HepG2 (cell line): ENCODE results near the gene PCBP1. TPM values are rescaled to one million over a fixed set of nuclear protein-coding genes. Genes with fewer than 3 reads are reported as not detected.

Experiments
- ATF1 ChIP-seq: IDR thresholded peaks from 2 replicates; pipeline ENCODE4 v1.6.1; 2016; ENCODE audit warnings: mild to moderate bottlenecking, control low read depth
- BORCS8-MEF2B ChIP-seq: sonication (generic); formaldehyde crosslinking; IDR thresholded peaks from 2 replicates; pipeline ENCODE4 v1.8.0; 2022; ENCODE audit warnings: mild to moderate bottlenecking, missing genetic modification reagents
- FLYWCH1 ChIP-seq: sonication (generic); formaldehyde crosslinking; IDR thresholded peaks from 2 replicates; pipeline ENCODE4 v1.8.1; 2023; ENCODE audit warnings: mild to moderate bottlenecking, missing genetic modification reagents
- GFI1 ChIP-seq: sonication (generic); formaldehyde crosslinking; IDR thresholded peaks from 2 replicates; pipeline ENCODE4 v1.5.0; 2020; ENCODE audit warnings: missing genetic modification reagents, mild to moderate bottlenecking, borderline replicate concordance
- HCFC1 ChIP-seq: fragments of 150-350 bp; IDR thresholded peaks from 2 replicates; pipeline ENCODE4 v1.6.1; 2014; ENCODE audit warnings: low read depth, low read length
- KDM1A ChIP-seq: IDR thresholded peaks from 2 replicates; pipeline ENCODE4 v1.6.1; 2016; ENCODE audit warnings: missing compliant biosample characterization
- MEF2D ChIP-seq: sonication (generic); formaldehyde crosslinking; IDR thresholded peaks from 2 replicates; pipeline ENCODE4 v1.5.1; 2020; ENCODE audit warnings: mild to moderate bottlenecking, missing genetic modification reagents
- NR2F1 ChIP-seq, 2 experiments: fragments of 450-650 bp in 1 of 2; formaldehyde crosslinking in 1 of 2; IDR thresholded peaks; 2 replicates each; pipeline versions ENCODE4 v1.5.0 to v1.6.1; 2016 to 2020; ENCODE audit warnings: mild to moderate bottlenecking in 1 of 2, missing compliant biosample characterization in 1 of 2, missing genetic modification reagents in 1 of 2, moderate library complexity in 1 of 2
- SIN3A ChIP-seq: IDR thresholded peaks from 2 replicates; pipeline ENCODE4 v1.6.1; 2011; ENCODE audit warnings: low read depth, mild to moderate bottlenecking, control low read depth, low read length, borderline replicate concordance
- SRSF9 ChIP-seq: fragments of 200-400 bp; formaldehyde crosslinking; IDR thresholded peaks from 2 replicates; pipeline ENCODE4 v1.6.1; 2018; ENCODE audit warnings: borderline replicate concordance, mild to moderate bottlenecking, low read depth, low read length; ENCODE audit not compliant: insufficient read depth, poor library complexity, severe bottlenecking
- ZNF17 ChIP-seq: sonication (generic); formaldehyde crosslinking; IDR thresholded peaks from 2 replicates; pipeline ENCODE4 v1.5.0; 2020; ENCODE audit warnings: mild to moderate bottlenecking, missing genetic modification reagents
- ZNF337 ChIP-seq: sonication (generic); formaldehyde crosslinking; IDR thresholded peaks from 2 replicates; pipeline ENCODE4 v1.5.1; 2020; ENCODE audit warnings: missing genetic modification reagents, low read depth, mild to moderate bottlenecking, borderline replicate concordance
- ZNF558 ChIP-seq: sonication (generic); formaldehyde crosslinking; IDR thresholded peaks from 2 replicates; pipeline ENCODE4 v1.9.0; 2022; ENCODE audit warnings: mild to moderate bottlenecking, missing genetic modification reagents, borderline replicate concordance
- polyA plus RNA-seq, 8 experiments: library from polyadenylated mRNA; depleted of rRNA in 3 of 8; stranded (reverse) in 7 of 8; unstranded in 1 of 8; fragments of >200 nt; fragmentation: Illumina TruSeq in 4 of 8; extraction: Trizol in 4 of 8; gene quantifications; 2 replicates each; pipeline versions ENCODE4 v1.2.1 to v1.2.3, GENCODE V29; 2011 to 2016; ENCODE audit warnings: low read depth in 4 of 8, missing spikeins in 1 of 8, mixed read lengths in 1 of 8; ENCODE audit not compliant: insufficient read depth in 1 of 8
- total RNA-seq, 5 experiments: library from RNA; depleted of rRNA; stranded (reverse); fragments of >200 nt; fragmentation: Illumina TruSeq; extraction: Trizol; gene quantifications; 2 replicates each; pipeline ENCODE4 v1.2.3, GENCODE V29; 2016; ENCODE audit warnings: low read depth in 1 of 5
- TF ChIP-seq, protein P1 (sequence below), 2 experiments: IDR thresholded peaks; 2 replicates each; pipeline ENCODE4 v1.6.1; 2011 to 2012; ENCODE audit warnings: low read length in 2 of 2, borderline replicate concordance in 1 of 2, low read depth in 1 of 2, mild to moderate bottlenecking in 1 of 2, moderate library complexity in 1 of 2
- TF ChIP-seq, protein P2 (sequence below): sonication (generic); formaldehyde crosslinking; IDR thresholded peaks from 2 replicates; pipeline ENCODE4 v1.5.0; 2020; ENCODE audit warnings: mild to moderate bottlenecking, missing genetic modification reagents, borderline replicate concordance
- TF ChIP-seq, protein P3 (sequence below): sonication (generic); formaldehyde crosslinking; IDR thresholded peaks from 2 replicates; pipeline ENCODE4 v1.9.0; 2022; ENCODE audit warnings: low read depth, missing genetic modification reagents

The PCBP1 gene
- total and polyA plus RNA-seq, 2 of the 13 experiments (the other 11 are each of a cell fraction or from before 2014, with no cell fraction given), result 32.0 to 137 TPM

DNA sequence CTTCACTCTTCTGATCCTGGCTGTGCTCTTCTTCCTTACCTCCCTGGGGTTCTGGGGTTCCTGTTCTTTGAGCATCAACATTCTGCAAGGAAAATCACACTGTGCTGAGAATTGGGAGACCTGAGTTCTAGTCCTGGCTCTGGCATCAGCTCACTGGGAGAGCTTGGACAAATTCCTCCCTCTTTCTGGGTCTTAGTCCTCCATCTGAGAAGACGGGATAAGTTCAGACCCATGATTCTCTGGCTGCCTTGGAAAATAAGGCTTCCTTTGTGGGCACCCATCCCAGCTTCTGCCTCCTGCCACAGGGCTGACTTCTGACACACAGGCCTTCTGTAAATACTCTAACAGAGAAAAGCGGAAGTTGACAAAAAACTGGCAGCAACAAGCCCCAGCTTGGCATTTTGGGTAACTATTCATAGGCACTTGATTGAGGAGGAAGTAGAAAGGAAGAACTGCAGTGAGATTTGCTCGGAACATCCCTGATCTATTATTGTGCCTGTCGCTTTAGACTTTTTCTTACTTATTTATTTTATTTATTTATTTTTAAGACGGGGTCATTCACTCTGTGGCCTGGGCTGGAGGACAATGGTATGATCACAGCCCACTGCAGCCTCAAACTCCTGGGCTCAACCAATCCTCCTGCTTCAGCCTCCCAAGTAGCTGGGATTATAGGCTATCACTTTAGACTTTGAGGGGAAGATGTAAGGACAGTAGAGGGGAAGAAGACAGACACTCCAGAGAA, 7.9 kb downstream of the PCBP1 start (continued):
- TF ChIP-seq NR2F1 (CRISPR knock-in tag; IDR thresholded peaks at IDR 0.05) (peak in 1 of 2 experiments; percentile 33; a peak in 1 of 4 replicates), SIN3A (peak; percentile 68), FLYWCH1 (CRISPR knock-in tag) (no peak), BORCS8-MEF2B (0 out of 2 replicates have a peak, but pooled peaks have one; percentile 13), GFI1 (CRISPR knock-in tag) (no peak), MEF2D (no peak; the same call in 1 of the 2 replicates), KDM1A (CRISPR knock-in tag) (no peak), SRSF9 (no peak), HCFC1 (no peak), ATF1 (CRISPR knock-in tag) (no peak), ZNF337 (CRISPR knock-in tag) (no peak), ZNF558 (no peak), ZNF17 (CRISPR knock-in tag) (no peak)
- TF ChIP-seq, protein P1, sequence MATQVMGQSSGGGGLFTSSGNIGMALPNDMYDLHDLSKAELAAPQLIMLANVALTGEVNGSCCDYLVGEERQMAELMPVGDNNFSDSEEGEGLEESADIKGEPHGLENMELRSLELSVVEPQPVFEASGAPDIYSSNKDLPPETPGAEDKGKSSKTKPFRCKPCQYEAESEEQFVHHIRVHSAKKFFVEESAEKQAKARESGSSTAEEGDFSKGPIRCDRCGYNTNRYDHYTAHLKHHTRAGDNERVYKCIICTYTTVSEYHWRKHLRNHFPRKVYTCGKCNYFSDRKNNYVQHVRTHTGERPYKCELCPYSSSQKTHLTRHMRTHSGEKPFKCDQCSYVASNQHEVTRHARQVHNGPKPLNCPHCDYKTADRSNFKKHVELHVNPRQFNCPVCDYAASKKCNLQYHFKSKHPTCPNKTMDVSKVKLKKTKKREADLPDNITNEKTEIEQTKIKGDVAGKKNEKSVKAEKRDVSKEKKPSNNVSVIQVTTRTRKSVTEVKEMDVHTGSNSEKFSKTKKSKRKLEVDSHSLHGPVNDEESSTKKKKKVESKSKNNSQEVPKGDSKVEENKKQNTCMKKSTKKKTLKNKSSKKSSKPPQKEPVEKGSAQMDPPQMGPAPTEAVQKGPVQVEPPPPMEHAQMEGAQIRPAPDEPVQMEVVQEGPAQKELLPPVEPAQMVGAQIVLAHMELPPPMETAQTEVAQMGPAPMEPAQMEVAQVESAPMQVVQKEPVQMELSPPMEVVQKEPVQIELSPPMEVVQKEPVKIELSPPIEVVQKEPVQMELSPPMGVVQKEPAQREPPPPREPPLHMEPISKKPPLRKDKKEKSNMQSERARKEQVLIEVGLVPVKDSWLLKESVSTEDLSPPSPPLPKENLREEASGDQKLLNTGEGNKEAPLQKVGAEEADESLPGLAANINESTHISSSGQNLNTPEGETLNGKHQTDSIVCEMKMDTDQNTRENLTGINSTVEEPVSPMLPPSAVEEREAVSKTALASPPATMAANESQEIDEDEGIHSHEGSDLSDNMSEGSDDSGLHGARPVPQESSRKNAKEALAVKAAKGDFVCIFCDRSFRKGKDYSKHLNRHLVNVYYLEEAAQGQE (IDR thresholded peaks at IDR 0.05; ENCODE audit: borderline replicate concordance in 1 of 2, low read depth in 1 of 2, low read length in 2 of 2), result peak in 1 of 2 experiments; percentile 59; a peak in 1 of 4 replicates
- TF ChIP-seq, protein P2, sequence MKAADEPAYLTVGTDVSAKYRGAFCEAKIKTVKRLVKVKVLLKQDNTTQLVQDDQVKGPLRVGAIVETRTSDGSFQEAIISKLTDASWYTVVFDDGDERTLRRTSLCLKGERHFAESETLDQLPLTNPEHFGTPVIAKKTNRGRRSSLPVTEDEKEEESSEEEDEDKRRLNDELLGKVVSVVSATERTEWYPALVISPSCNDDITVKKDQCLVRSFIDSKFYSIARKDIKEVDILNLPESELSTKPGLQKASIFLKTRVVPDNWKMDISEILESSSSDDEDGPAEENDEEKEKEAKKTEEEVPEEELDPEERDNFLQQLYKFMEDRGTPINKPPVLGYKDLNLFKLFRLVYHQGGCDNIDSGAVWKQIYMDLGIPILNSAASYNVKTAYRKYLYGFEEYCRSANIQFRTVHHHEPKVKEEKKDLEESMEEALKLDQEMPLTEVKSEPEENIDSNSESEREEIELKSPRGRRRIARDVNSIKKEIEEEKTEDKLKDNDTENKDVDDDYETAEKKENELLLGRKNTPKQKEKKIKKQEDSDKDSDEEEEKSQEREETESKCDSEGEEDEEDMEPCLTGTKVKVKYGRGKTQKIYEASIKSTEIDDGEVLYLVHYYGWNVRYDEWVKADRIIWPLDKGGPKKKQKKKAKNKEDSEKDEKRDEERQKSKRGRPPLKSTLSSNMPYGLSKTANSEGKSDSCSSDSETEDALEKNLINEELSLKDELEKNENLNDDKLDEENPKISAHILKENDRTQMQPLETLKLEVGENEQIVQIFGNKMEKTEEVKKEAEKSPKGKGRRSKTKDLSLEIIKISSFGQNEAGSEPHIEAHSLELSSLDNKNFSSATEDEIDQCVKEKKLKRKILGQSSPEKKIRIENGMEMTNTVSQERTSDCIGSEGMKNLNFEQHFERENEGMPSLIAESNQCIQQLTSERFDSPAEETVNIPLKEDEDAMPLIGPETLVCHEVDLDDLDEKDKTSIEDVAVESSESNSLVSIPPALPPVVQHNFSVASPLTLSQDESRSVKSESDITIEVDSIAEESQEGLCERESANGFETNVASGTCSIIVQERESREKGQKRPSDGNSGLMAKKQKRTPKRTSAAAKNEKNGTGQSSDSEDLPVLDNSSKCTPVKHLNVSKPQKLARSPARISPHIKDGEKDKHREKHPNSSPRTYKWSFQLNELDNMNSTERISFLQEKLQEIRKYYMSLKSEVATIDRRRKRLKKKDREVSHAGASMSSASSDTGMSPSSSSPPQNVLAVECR, result peak; percentile 38; the same call in 1 of the 2 replicates
- TF ChIP-seq, protein P3, sequence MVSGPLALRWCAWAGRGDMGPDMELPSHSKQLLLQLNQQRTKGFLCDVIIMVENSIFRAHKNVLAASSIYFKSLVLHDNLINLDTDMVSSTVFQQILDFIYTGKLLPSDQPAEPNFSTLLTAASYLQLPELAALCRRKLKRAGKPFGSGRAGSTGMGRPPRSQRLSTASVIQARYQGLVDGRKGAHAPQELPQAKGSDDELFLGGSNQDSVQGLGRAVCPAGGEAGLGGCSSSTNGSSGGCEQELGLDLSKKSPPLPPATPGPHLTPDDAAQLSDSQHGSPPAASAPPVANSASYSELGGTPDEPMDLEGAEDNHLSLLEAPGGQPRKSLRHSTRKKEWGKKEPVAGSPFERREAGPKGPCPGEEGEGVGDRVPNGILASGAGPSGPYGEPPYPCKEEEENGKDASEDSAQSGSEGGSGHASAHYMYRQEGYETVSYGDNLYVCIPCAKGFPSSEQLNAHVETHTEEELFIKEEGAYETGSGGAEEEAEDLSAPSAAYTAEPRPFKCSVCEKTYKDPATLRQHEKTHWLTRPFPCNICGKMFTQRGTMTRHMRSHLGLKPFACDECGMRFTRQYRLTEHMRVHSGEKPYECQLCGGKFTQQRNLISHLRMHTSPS (CRISPR knock-in tag), result peak; percentile 89
